NK-92 treated with Interleukin-12 subunit alpha and Interleukin-12 subunit beta, amount 100 ng/mL, for 24 hours (cell line): Measurements from ENCODE around the gene ANKRD52.
A peak's percentile ranks its signal among the peaks of the same experiment; 100 is the strongest.

ENCODE experiments used
- DNase-seq: peaks from one replicate; lab custom pipeline; 2025; lab: John Stamatoyannopoulos, UW

The ANKRD52 gene

DNA sequence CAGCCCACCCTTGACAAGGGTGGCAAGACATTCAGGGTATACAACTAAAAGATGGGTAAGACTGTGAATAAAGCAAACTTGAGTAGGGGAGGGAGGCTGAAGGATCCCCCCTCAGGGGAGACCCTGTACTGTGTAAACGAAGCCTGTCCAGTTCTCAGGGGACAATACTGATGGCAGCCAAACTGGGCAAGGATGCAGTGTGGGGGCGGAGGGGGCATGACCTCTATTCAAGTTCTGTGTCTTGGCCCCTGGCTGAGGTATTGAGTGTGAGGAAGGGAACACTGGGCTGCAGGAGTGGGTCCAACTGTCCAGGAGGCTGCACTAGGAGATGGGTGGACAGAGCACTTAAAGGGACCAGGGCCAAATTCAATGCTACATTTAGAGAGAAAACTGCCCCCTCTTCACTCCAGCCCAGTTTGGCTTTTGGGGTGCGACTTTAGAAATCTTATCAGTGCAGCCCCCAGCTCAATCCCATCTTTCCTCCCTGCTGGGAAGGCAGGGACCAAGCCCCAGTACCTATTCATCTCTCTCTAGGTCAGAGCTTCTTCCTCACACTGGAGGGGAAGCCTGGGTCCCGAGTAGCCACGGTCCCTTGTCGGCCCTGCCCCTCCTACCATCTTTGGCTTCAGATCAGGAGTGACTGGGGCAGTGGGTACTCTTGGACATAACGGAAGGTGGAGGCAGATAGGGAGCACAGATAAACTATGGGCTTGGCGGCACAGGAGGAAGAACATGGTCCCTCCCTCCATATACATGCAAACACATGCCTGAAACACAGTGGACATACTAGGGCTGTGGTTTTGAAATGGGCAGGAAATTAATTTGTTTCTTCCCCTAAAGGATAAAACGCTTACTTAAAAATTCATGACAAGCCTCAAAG lies 16.5 kb downstream of the ANKRD52 start:
- no peak for DNase-seq

DNA sequence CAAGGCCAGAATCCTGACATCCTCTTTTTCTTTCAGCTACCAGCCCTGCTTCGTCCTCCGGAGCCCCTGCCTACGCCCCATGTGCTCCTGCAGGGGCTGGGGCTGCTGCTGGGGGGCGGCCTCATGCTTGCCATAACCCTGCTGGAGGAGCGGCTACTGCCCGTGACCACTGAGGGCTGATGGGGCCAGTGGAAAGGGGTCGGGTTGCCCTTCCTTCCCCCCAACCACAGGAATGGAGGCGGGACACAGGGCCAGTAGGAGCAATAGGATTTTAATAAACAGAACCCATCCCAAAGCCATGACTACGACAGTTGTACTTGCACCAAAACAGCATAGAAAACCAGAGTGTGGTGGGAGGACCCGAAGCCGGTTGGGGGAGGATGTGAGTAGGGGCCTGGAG lies 20.6 kb downstream of the ANKRD52 start:
- no peak for DNase-seq

DNA sequence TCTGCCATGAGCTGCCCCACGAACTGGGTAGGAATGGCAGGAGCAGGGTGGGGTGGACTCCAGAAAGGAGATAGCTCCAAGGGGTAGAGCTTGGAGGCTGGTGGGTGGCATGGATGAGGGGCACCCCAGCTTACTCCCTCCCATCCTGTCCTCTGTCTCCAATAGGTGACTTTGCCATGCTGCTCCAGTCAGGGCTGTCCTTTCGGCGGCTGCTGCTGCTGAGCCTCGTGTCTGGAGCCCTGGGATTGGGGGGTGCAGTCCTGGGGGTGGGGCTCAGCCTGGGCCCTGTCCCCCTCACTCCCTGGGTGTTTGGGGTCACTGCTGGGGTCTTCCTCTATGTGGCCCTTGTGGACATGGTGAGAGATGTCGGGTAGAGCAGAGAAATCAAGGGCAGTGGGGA lies 21.2 kb downstream of the ANKRD52 start:
- no peak for DNase-seq

DNA sequence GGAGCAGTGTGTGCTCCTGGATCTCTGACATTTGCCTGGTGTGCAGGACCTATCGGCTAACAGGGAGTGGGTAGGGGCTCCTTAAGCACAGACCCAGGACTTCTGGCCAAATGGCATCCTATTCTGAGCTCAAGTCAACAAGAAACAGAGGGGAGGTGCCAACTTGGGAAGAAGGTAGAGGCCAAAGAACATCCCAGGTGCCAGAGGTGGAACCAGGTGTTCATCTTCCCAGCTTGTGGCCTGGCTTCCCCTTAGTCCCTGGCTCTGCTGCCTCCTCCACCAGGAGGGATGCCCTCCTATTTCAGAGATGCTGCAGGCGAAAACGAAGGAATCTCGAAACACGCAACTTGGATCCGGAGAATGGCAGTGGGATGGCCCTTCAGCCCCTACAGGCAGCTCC lies 22.1 kb downstream of the ANKRD52 start:
- DNase-seq, result no peak

DNA sequence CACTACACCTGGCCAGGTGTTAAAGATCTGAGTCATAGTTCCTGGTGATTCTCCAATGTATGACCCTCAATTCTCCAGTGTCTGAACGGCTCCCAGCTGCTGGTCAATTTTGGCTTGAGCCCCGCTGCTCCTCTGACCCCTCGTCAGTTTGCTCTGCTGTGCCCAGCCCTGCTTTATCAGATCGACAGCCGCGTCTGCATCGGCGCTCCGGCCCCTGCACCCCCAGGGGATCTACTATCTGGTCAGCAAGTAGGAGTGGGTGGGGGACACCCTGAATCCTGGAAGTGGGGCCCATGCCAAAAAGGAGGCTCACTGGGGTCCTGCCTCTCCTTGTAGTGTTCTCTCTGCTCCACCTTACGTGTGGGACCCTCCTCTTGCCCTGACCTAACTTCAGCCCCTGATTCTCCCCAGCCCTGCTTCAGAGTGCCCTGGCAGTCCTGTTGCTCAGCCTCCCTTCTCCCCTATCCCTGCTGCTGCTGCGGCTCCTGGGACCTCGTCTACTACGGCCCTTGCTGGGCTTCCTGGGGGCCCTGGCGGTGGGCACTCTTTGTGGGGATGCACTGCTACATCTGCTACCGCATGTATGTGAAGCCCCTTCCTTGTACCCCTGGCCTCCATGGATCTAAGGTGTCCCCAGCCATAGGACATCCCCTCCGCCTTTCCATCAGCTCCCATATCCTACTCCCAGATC lies 23.3 kb downstream of the ANKRD52 start:
- DNase-seq, result no peak

DNA sequence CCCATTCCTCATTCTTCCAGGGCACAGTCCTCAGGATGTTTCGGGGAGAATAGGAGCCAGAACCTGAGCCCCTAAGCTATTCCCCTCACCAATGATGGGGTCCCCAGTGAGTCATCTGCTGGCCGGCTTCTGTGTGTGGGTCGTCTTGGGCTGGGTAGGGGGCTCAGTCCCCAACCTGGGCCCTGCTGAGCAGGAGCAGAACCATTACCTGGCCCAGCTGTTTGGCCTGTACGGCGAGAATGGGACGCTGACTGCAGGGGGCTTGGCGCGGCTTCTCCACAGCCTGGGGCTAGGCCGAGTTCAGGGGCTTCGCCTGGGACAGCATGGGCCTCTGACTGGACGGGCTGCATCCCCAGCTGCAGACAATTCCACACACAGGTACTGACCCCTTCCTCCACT lies 27.0 kb downstream of the ANKRD52 start:
- DNase-seq, result no peak

DNA sequence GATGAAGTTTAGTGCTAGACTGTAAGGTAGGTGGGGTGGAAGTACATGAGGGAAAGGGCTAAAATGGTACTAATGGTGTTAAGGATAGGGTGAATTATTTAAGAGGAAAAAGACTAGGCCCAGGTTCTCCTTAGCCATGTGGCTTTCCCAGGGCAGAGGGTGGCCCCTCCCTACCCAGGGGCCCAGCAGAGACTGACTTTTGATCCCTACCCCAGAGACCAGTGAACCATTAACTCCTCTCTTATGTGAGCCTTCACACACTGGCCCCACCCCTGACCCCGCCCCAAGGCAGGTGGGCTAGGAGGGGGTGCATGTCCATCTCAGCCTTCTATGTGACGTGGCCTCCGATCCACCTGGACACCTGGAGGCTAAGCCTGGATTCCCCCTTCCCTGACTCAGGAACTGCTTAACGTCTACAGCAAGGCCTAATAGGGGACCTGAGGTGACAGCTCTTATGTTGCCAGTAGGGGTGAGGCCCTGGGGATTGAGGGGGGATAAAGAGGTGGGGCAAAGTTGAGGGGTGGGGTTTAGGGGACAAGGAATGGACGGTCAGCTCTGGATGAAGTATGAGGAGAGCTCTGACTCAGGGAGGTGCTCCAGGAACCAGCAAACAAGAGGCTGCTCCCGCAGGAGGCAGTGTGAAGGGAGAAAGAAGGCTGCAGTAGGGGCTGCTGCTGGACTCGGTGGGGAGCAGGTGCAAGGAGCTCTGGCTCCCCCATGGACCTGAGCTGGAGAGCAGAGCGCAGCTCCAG lies 27.6 kb downstream of the ANKRD52 start:
- no peak for DNase-seq

DNA sequence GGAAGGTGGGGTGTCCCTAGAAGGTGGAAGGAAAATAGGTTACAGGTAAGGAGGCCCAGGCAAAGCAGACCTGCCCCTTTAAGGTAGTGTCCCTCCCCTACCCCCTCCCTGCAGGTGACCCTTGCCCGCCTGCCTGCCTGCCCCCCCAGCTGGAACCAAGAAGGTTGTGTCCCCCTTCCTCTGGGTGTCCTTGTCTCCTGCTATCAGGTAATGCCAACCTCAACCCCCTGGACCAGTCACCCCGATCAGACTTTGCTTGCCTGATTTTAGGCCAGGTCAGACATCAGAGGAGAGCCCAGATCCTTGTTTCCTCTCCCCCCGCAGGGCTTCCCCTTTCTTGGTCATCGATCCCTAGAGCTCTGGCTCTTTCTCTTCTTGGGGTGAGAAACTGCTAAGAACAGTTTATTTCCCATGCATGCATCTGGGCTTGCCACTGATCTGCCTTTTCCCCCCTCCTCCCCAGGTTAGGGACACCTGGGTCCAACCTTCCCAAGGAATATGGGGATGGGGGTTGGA lies 28.2 kb downstream of the ANKRD52 start, which contains the start of gene SLC39A5:
Gene SLC39A5, plus strand, starts transcription at position 136 of the 516 bp plus-strand sequence. CDS start 1,224 bp downstream, outside the sequence.
- no peak for DNase-seq

DNA sequence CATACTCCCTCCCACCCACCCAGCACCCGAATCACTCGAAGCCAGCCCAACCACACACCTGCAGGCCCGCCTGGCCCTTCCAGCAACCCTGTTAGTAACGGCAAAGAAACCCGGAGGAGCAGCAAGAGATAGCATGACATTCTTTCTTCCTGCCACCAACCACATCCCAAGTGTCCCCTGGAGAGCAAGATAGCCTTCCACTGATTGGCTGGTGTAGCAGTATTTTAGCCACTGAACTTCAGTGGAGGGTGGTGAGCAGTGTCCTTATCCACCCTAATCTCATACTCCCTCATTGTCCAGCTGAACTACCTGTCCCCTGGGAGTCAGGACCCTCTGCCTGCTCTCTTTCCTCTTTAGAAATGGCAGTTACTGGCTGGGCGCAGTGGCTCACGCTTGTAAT lies 29.1 kb downstream of the ANKRD52 start:
- no peak for DNase-seq

DNA sequence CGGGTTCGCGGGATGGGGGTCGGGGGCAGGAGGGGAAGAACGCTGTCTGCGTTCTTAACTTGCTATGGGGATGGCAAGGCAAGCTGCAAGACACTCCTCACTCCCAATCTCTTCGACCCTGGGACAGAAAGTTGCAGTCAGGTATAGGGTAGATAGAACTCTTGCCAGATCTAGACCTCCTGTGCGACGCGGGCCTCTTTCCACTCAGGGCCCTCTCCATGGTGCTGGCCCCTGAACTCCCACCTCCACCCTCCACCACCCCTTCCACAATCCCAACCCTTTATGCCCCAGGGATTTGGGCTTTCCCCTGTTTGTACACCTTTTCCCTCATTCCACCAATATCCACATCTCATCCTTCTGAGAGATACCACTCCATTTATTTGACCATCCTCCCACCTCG lies 33.2 kb downstream of the ANKRD52 start:
- DNase-seq, result no peak

DNA sequence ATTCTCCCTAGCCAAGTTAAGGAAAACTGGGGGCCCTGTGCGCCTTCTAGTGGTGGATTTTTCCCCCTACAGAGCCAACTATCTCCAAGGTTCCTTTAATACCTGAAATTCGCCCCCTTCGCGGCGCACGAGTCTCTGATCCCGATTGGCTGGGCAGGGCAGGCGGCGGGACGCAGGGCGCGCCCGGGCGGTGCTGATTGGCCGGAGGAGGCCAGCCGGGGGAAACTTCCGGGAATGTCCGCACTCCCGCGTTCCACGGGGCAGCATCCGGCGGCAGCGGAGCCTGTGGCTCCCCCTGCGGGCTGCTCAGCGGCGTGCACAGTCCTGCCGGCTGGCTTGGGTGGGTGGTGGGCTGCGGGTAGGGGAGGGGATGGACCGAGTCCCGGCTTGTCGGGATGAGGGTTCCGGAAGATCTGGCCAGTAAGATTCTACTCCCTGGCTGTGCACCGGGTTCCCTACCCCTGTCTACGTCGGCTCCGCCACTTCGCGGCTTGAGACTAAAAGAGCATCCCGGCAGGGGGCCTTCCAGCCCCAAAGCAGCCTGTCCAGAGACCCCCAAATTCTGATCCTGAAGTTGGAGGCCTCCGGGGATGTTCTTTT lies 34.0 kb downstream of the ANKRD52 start, which contains the start of gene NABP2:
Gene NABP2, plus strand, starts transcription at position 241 of the 600 bp plus-strand sequence. CDS start 515 bp downstream, outside the sequence.
- DNase-seq, result peak; percentile 92

DNA sequence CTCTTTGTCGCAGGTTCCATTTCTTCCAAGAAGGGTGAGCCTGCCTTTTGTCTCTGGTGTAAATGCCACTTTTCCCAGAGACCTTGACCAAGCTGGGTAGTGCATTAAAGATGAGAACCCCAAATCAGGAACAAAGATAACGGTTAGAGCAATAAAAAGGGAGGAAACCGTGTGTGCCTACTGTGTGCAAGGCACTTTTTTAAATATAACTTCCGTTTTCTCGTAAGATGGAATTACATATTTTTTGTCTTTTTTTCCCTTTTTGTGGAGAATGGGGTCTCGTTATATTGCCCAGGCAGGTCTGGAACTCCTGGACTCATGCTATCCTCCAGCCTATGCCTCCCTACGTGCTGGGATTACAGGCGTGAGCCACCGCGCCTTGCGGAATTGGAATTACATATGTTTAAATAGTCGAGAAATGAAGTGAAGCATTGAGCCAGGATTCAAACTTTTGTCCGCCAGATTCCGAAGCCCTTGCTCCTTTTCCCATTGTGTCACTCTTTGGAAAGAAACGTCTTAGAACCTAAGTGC lies 34.5 kb downstream of the ANKRD52 start:
- no peak for DNase-seq

DNA sequence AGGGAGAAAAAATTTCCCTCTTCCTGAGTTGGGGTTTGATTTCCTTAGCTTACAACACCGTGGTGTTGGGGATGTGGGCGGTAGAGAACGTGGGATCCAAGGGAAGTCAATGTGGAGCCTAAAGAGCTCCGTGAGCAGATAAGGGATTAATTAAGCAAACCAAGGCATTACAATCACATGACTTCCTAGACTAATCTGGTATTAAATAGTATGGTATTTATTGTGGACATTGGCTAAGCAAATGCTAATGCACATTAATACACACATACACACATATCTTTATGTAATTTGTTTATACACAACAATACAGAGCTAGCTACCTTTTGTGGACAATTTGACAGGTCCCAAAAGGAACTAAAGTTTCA lies 35.7 kb downstream of the ANKRD52 start:
- DNase-seq, result no peak

DNA sequence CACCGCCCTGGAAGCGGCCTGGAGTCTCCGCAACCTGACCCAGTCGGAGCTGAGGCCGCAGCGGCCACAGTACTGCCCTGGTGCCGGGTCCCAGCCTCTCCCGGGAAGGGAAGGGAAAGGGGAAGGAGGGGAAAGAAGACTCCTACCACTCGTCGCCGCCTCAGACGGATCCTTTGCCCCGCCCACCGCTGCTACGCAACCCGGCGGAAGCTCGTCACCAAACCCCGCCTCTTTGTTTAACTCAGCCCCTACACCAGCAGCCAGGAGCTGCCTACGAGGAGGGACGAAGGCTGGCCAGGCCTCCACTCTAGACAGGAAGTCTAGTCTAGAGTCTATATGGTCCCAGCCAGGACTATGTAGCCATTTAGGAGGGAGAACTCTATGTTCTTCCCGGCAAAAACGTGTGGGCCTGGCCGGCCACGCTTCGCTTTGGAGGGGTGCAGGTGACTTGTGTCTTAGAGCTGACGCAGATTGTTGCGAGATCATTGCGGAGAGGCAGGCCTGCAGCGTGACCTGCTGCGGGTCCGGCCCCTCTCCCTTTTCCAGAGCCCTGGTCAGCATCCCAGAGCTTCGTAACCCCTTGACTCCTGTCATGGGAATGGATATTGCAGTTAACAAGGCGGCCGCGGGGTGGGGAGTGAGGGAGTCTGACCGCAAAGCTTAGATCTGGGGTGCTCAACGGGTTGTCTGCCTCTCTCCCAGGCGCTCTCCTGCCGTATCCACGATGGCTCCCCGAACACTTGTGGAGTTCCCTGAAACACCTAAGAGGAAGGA lies 36.2 kb downstream of the ANKRD52 start, which contains the start of gene RNF41:
Gene RNF41, minus strand, starts transcription at position 166 of the 774 bp plus-strand sequence. CDS start 7,875 bp downstream, outside the sequence.
- DNase-seq, result peak; percentile 85

DNA sequence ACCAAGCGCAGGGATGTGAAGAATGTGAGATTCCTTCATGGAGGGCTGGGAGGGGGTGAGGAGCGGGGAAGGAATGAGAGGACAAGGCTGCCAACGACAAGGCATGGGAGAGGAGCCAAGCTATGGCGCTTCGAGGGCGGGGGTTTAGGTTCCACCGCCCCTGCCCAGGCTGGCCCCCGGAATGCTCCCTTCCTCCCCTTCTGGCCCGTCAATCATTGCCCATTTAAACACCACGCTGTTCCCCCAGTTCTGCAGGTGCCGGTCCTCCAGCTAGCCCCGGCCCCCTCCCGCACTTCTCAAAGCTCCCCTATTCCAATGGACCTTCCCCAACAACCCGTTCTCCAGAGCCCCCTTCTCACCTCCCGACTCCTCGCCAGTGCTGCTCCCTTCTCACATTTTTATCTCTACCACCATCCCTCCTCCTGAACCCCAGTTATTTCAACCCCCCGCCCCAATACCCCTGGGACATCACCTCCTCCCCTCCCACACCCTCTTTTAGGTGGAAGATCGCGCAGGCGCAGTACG lies 36.9 kb downstream of the ANKRD52 start:
- no peak for DNase-seq

DNA sequence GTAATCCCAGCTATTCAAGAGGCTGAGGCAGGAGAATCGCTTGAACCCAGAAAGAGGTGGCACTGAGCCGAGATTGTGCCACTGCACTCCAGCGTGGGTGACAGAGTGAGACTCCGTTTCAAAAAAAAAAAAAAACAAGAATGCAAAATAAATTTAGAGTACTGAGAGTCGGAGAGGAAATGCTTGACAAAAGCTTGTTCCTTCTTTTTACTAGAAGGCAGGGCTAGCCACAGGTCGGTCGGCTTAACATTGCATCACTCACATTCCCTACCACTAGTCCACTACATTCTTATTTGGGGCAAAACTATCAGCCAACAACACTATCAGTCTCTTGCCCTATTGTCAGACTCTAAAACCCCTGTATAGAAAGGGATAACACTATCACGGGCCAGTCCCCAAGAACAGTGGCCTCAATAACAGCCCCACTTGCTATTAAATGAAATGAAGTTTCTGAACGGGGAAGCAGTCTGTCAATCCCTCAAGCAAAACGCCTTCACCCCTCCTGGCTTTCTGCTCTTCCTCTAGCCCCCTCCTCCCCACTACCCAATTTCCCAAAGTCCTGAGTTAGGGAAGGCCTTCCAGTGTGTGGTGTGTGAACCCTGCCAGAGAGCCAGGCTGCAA lies 37.5 kb downstream of the ANKRD52 start:
- no peak for DNase-seq

DNA sequence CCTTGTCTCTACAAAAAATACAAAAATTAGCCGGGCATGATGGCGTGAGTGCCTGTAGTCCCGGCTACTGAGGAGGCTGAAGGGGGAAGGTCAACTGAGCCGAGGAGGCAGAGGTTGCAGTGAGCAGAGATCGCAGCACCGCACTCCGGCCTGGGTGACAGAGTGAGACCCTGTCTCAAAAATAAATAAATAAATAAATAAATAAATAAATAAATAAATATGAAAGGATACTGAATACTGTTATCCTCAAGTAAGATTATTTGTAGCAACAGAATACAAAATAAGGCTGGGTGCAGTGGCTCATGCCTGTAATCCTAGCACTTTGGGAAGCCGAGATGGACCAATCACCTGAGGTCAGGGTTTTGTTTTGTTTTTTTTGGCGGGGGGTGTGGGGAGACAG lies 38.3 kb downstream of the ANKRD52 start:
- no peak for DNase-seq

DNA sequence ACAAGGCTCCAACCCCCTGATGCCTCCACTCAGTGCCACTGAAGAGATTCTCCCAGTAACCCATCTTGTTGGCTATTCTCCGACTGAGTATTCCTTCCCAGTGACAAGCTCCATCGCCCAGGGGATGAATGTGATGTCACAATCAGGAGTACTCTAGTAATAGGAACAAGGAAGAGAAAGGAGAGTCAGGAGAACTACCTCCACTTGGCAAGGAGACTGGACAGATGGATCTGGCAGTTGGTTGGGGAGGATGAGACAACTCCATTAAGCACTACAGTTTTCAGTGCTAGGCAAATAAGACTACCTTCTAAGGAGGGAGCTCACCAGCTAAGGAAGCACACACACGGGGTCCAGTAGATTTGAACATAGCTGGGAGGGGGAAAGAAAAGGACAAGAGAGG lies 41.7 kb downstream of the ANKRD52 start:
- DNase-seq, result no peak

DNA sequence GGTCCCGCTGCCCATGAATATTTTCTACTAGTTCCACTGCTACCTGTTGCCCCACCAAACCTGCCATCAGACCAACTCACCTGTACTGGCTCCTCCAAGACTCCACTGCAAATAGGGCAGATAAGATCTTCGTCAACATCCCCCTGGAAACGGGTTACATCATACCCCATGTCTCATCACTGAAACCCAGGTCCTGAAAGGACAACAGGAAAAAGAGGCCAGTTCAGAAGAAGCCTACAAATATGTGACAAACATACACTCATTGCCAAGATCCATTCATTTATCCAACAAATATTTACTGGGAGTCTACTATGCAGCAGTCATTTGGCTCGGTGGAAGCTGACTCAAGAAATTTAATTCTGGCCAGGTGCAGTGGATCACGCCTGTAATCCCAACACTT lies 44.3 kb downstream of the ANKRD52 start:
- no peak for DNase-seq

DNA sequence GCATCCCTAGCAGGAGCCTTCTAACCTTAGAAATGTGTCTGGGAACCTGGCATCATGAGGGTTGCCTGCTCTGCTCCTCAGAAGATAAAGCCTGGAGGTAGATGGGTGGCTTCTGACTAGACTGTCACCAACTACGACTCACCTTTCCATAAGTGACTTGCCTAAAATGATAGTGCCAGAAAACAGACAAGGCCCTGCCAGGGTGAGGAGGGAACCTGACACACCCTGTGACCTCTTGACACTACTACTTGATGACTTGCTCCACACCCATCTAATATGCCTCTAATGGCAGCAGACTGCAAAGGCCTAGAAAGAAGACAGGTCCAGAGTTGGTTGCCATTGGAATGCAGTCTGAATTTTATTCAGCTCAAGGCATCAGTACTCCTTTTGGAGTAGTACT lies 45.8 kb downstream of the ANKRD52 start:
- DNase-seq, result no peak
